Astrocyte (in vitro differentiated cells and primary cell): Measurements from ENCODE around the gene COL5A2. TPM values are rescaled to one million over a fixed set of nuclear protein-coding genes. Genes with fewer than 3 reads are reported as not detected.

Experiments used
- DNase-seq: peaks from one replicate; pipeline ENCODE4 v3.0.0-alpha.2; 2010; ENCODE audit warnings: low read depth
- FAIRE-seq: peaks from 2 replicates; lab custom pipeline; 2011; peaks lifted over from hg19 to GRCh38; lab: Jason Lieb, UNC
- H2AFZ ChIP-seq: 2 replicates; pipeline ENCODE4 v1.6.0; 2012; ENCODE audit warnings: low read depth, low read length, inconsistent platforms
- H3K27ac ChIP-seq: 2 replicates; pipeline ENCODE4 v1.5.1; 2011; ENCODE audit warnings: low read depth, low read length, inconsistent platforms
- H3K27me3 ChIP-seq: 2 replicates; pipeline ENCODE4 v1.6.0; 2011; ENCODE audit warnings: low read length, inconsistent platforms; ENCODE audit not compliant: insufficient read depth
- H3K36me3 ChIP-seq: 2 replicates; pipeline ENCODE4 v1.5.1; 2011; ENCODE audit warnings: low read length, inconsistent platforms; ENCODE audit not compliant: insufficient read depth
- H3K4me1 ChIP-seq: 2 replicates; pipeline ENCODE4 v1.5.1; 2011; ENCODE audit warnings: low read length, inconsistent platforms; ENCODE audit not compliant: insufficient read depth
- H3K4me2 ChIP-seq: 2 replicates; pipeline ENCODE4 v1.6.0; 2012; ENCODE audit warnings: low read length, inconsistent platforms
- H3K4me3 ChIP-seq: 2 replicates; pipeline ENCODE4 v1.5.1; 2011; ENCODE audit warnings: low read depth, mild to moderate bottlenecking, low read length, inconsistent platforms; ENCODE audit not compliant: insufficient read depth
- H3K79me2 ChIP-seq: 2 replicates; pipeline ENCODE4 v1.6.0; 2012; ENCODE audit warnings: mild to moderate bottlenecking, low read length, inconsistent platforms; ENCODE audit not compliant: insufficient read depth
- H3K9ac ChIP-seq: 2 replicates; pipeline ENCODE4 v1.6.0; 2012; ENCODE audit warnings: mild to moderate bottlenecking, low read length, inconsistent platforms
- H3K9me3 ChIP-seq: 2 replicates; pipeline ENCODE4 v1.5.1; 2012; ENCODE audit warnings: low read depth, mild to moderate bottlenecking, low read length, inconsistent platforms; ENCODE audit not compliant: insufficient read depth
- H4K20me1 ChIP-seq: 2 replicates; pipeline ENCODE4 v1.6.0; 2012; ENCODE audit warnings: low read length, inconsistent platforms; ENCODE audit not compliant: insufficient read depth
- H3K27ac Mint-ChIP-seq: one replicate; pipeline ENCODE4 v1.8.0; 2021; ENCODE audit warnings: mild to moderate bottlenecking, mixed read lengths; ENCODE audit not compliant: unreplicated experiment
- H3K27me3 Mint-ChIP-seq: one replicate; pipeline ENCODE4 v1.8.0; 2021; ENCODE audit warnings: low read depth, mixed read lengths; ENCODE audit not compliant: unreplicated experiment
- H3K36me3 Mint-ChIP-seq: one replicate; pipeline ENCODE4 v1.8.0; 2021; ENCODE audit warnings: low read depth, mixed read lengths; ENCODE audit not compliant: unreplicated experiment
- H3K4me1 Mint-ChIP-seq: one replicate; pipeline ENCODE4 v1.8.0; 2021; ENCODE audit warnings: low read depth, mixed read lengths; ENCODE audit not compliant: unreplicated experiment
- H3K4me3 Mint-ChIP-seq: one replicate; pipeline ENCODE4 v1.8.0; 2021; ENCODE audit warnings: mild to moderate bottlenecking, moderate library complexity, mixed read lengths; ENCODE audit not compliant: unreplicated experiment
- H3K9me3 Mint-ChIP-seq: one replicate; pipeline ENCODE4 v1.8.0; 2021; ENCODE audit warnings: mild to moderate bottlenecking, mixed read lengths; ENCODE audit not compliant: unreplicated experiment
- CTCF ChIP-seq: IDR thresholded peaks from 2 replicates; pipeline ENCODE4 v1.5.1; 2011; ENCODE audit warnings: low read depth, mild to moderate bottlenecking, inconsistent platforms, low read length, moderate library complexity; ENCODE audit not compliant: insufficient read depth
- EZH2 ChIP-seq: IDR thresholded peaks from 2 replicates; pipeline ENCODE4 v1.6.1; 2012; ENCODE audit warnings: mild to moderate bottlenecking, low read length, inconsistent platforms; ENCODE audit not compliant: insufficient read depth
- total RNA-seq: library from RNA; stranded (reverse); gene quantifications from 2 replicates; pipeline ENCODE4 v1.2.1, GENCODE V29; 2021

Gene COL5A2
- total RNA-seq, 1 donor from 2014 or later, result 429 TPM

- H3K9me3 ChIP-seq, result no peaks in the 10 kb centered on the region
- peaks cover 97% of the 10 kb centered on the region for H3K79me2 ChIP-seq
These were observed 13.7 kb downstream of the COL5A2 start for GRCh38 chr2:189165656-189166380.

GRCh38 chr2:189164746-189165145, 14.8 kb downstream of the COL5A2 start:
- DNase-seq, result peak; percentile 48
- no peak for TF ChIP-seq EZH2
- Histone ChIP-seq H3K36me3 (no peaks in the 10 kb centered on the region), H3K27me3 (no peaks in the 10 kb centered on the region), H4K20me1 (peaks cover 50% of the 10 kb centered on the region), H3K9ac (no peak overlapping the region), H3K4me3 (no peak overlapping the region), H3K4me1 (peaks cover 31% of the 10 kb centered on the region), H2AFZ (no peak overlapping the region), H3K9me3 (no peaks in the 10 kb centered on the region), H3K79me2 (peaks cover 96% of the 10 kb centered on the region), H3K4me2 (no peak overlapping the region), H3K27ac (peak overlapping the region; percentile 69)
- Mint-ChIP-seq H3K27ac (no peak overlapping the region), H3K27me3 (no peaks in the 10 kb centered on the region), H3K9me3 (no peaks in the 10 kb centered on the region), H3K36me3 (peaks cover 6% of the 10 kb centered on the region), H3K4me1 (peaks cover 57% of the 10 kb centered on the region), H3K4me3 (no peak overlapping the region)
- no peak for FAIRE-seq

More at GRCh38 chr2:189165656-189166380, 13.7 kb downstream of the COL5A2 start:
- peak overlapping the region; percentile 53 for H3K27ac Mint-ChIP-seq
- H3K4me2 ChIP-seq, result peak overlapping the region; percentile 4
- DNase-seq, result no peak
- H3K4me3 ChIP-seq, result no peak overlapping the region
- H3K27me3 Mint-ChIP-seq, result no peaks in the 10 kb centered on the region
- H3K9me3 Mint-ChIP-seq, result no peaks in the 10 kb centered on the region
- H3K4me1 ChIP-seq, result peaks cover 31% of the 10 kb centered on the region
- H3K4me1 Mint-ChIP-seq, result peaks cover 53% of the 10 kb centered on the region
- H2AFZ ChIP-seq, result no peak overlapping the region
- no peak overlapping the region for H3K4me3 Mint-ChIP-seq
- H3K27ac ChIP-seq, result peak overlapping the region; percentile 16
- H4K20me1 ChIP-seq, result peaks cover 58% of the 10 kb centered on the region
- no peak overlapping the region for H3K9ac ChIP-seq
- peaks cover 6% of the 10 kb centered on the region for H3K36me3 ChIP-seq
- FAIRE-seq, result no peak
- no peaks in the 10 kb centered on the region for H3K36me3 Mint-ChIP-seq
- no peaks in the 10 kb centered on the region for H3K27me3 ChIP-seq
- TF ChIP-seq CTCF (no peak), EZH2 (no peak)

- Histone ChIP-seq H3K9me3 (no peaks in the 10 kb centered on the region), H3K9ac (peak overlapping the region; percentile 43), H3K27ac (peak overlapping the region; percentile 69), H3K4me1 (peaks cover 31% of the 10 kb centered on the region), H3K27me3 (no peaks in the 10 kb centered on the region), H3K36me3 (no peaks in the 10 kb centered on the region), H3K4me2 (peak overlapping the region; percentile 51), H3K4me3 (no peak overlapping the region), H2AFZ (no peak overlapping the region), H4K20me1 (peaks cover 47% of the 10 kb centered on the region), H3K79me2 (peaks cover 96% of the 10 kb centered on the region)
- TF ChIP-seq CTCF, result no peak
- no peak for TF ChIP-seq EZH2
- H3K4me3 Mint-ChIP-seq, result no peak overlapping the region
- H3K4me1 Mint-ChIP-seq, result peaks cover 57% of the 10 kb centered on the region
- peak overlapping the region; percentile 81 for H3K27ac Mint-ChIP-seq
- DNase-seq, result peak; percentile 89
- H3K9me3 Mint-ChIP-seq, result no peaks in the 10 kb centered on the region
- peaks cover 6% of the 10 kb centered on the region for H3K36me3 Mint-ChIP-seq
- peak; percentile 95 for FAIRE-seq
- no peaks in the 10 kb centered on the region for H3K27me3 Mint-ChIP-seq
These were observed 15.7 kb downstream of the COL5A2 start for GRCh38 chr2:189163889-189164288.
